ENCODE data around the gene UACA.
"Not testable (repeated sequence)": the region's sequence is repeated elsewhere in the genome, so short reads cannot be mapped to it uniquely, and the experiment has no call there.

UACA gene

GRCh38 chr15:70617076-70617910 is 146.1 kb downstream of the UACA start:
- no peak for DNase-seq

- DNase-seq, result not testable (repeated sequence)
Observed at GRCh38 chr15:70616311-70616756, 147.0 kb downstream of the UACA start.

- DNase-seq, result no peak
Observed at GRCh38 chr15:70615435-70616310, 147.7 kb downstream of the UACA start.

- no peak for DNase-seq
Observed at GRCh38 chr15:70614221-70614620, 149.1 kb downstream of the UACA start.

GRCh38 chr15:70613271-70613670 is 150.1 kb downstream of the UACA start:
- no peak for DNase-seq

- DNase-seq, result no peak
Observed at GRCh38 chr15:70611286-70611685, 152.1 kb downstream of the UACA start.

- no peak for DNase-seq
Observed at GRCh38 chr15:70610541-70610940, 152.8 kb downstream of the UACA start.

GRCh38 chr15:70609889-70610288 is 153.5 kb downstream of the UACA start:
- DNase-seq, result no peak

GRCh38 chr15:70608144-70608543 is 155.2 kb downstream of the UACA start:
- DNase-seq, result no peak

GRCh38 chr15:70605606-70606410 is 157.6 kb downstream of the UACA start:
- no peak for DNase-seq

- no peak for DNase-seq
Observed at GRCh38 chr15:70604666-70605315, 158.6 kb downstream of the UACA start.

Measured in activated effector memory CD4-positive, alpha-beta T cell treated with Interleukin-2 at 50 U/mL for 16 hours (primary cell).